ENCODE results near the gene HDAC11. TPM values are rescaled to one million over a fixed set of nuclear protein-coding genes. Genes with fewer than 3 reads are reported as not detected.

HDAC11 gene
- polyA plus RNA-seq, 1 donor (not counting 4 experiments of a cell fraction or from before 2014, with no cell fraction given) = 12.6 TPM

GRCh38 chr3:13519006-13519791, 39.1 kb downstream of the HDAC11 start:
- no peaks in the 10 kb centered on the region for H3K79me2 ChIP-seq (ENCODE audit: control insufficient read depth, insufficient read depth, low read length)
- H3K9me3 ChIP-seq (ENCODE audit: control insufficient read depth, low read depth, low read length) = no peaks in the 10 kb centered on the region
- H3K4me1 ChIP-seq (ENCODE audit: control insufficient read depth, extremely low read depth, insufficient read depth, low read length) = peaks cover 13% of the 10 kb centered on the region
- no peak overlapping the region for H2AFZ ChIP-seq (ENCODE audit: control insufficient read depth, low read length)
- dilution Hi-C loops (cut with MboI; ENCODE audit: extremely low pct_ligation_motif_present, low sequenced_read_pairs) = loop anchor here (10.0 kb wide), 1 partner anchor 126 kb away; no protein-coding TSS in a partner anchor
- no peaks in the 10 kb centered on the region for H4K20me1 ChIP-seq (ENCODE audit: control insufficient read depth, extremely low read depth, insufficient read depth, low read length)
- H3K27ac ChIP-seq (ENCODE audit: control insufficient read depth, insufficient read depth, low read length) = no peak overlapping the region
- no peak overlapping the region for H3K9ac ChIP-seq (ENCODE audit: control insufficient read depth, extremely low read depth, insufficient read depth, low read length)
- DNase-seq (ENCODE audit: low read depth, low spot score) = no peak
- H3K4me3 ChIP-seq (ENCODE audit: control insufficient read depth in 2 of 3, extremely low read depth in 1 of 3, insufficient read depth in 2 of 3, low read depth in 1 of 3, low read length in 3 of 3) = no peak overlapping the region
- no peaks in the 10 kb centered on the region for H3K36me3 ChIP-seq (ENCODE audit: control insufficient read depth in 2 of 2, extremely low read depth in 1 of 2, insufficient read depth in 2 of 2, low read length in 2 of 2)
- no peak for FAIRE-seq
- no peaks in the 10 kb centered on the region for H3K27me3 ChIP-seq (ENCODE audit: control insufficient read depth, extremely low read depth, insufficient read depth, low read length)
- TF ChIP-seq, protein P1, sequence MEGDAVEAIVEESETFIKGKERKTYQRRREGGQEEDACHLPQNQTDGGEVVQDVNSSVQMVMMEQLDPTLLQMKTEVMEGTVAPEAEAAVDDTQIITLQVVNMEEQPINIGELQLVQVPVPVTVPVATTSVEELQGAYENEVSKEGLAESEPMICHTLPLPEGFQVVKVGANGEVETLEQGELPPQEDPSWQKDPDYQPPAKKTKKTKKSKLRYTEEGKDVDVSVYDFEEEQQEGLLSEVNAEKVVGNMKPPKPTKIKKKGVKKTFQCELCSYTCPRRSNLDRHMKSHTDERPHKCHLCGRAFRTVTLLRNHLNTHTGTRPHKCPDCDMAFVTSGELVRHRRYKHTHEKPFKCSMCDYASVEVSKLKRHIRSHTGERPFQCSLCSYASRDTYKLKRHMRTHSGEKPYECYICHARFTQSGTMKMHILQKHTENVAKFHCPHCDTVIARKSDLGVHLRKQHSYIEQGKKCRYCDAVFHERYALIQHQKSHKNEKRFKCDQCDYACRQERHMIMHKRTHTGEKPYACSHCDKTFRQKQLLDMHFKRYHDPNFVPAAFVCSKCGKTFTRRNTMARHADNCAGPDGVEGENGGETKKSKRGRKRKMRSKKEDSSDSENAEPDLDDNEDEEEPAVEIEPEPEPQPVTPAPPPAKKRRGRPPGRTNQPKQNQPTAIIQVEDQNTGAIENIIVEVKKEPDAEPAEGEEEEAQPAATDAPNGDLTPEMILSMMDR (optimal IDR thresholded peaks at IDR 0.05 in 1 of 3, IDR thresholded peaks at IDR 0.05 in 1 of 3, conservative IDR thresholded peaks at IDR 0.05 in 1 of 3; ENCODE audit: extremely low read depth in 1 of 3, insufficient read depth in 2 of 3, low read length in 3 of 3) = no peak
- TF ChIP-seq EZH2 (IDR thresholded peaks at IDR 0.05; ENCODE audit: low read length) = no peak
- no peak overlapping the region for H3K4me2 ChIP-seq (ENCODE audit: control insufficient read depth, extremely low read depth, insufficient read depth, low read depth, low read length)
- no peaks in the 10 kb centered on the region for H3K9me1 ChIP-seq (ENCODE audit: control insufficient read depth, extremely low read depth, insufficient read depth, low read length)

DNA sequence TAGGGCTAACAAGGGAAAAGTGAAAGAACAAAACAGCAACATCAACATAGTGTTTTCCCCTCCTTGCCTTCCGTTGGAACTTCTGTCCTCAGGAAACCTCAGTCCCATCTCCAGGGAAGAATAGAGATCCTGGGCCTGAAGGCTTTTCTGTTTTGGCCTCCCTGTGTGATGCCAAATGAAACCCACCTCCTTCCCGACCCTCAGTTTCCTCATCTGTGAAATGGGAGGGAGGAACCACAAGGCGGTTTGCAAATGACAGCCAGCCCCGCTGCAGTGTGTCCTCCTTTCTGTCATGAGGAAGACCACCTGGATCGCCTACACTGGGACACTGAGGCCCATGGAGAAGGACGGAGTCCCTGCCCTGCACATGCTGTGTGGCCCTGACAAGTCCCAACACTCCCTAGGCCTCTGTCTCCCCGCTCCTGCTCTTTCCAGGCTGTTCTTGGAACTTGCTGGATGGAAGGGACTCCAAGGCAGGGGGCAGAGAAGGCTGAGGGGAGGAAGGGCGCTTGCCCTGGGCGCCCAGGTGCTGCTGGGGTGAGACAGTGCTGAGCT, 40.3 kb downstream of the HDAC11 start:
- no peak overlapping the region for H3K27ac ChIP-seq (ENCODE audit: control insufficient read depth, insufficient read depth, low read length)
- no peaks in the 10 kb centered on the region for H3K9me3 ChIP-seq (ENCODE audit: control insufficient read depth, low read depth, low read length)
- no peaks in the 10 kb centered on the region for H4K20me1 ChIP-seq (ENCODE audit: control insufficient read depth, extremely low read depth, insufficient read depth, low read length)
- H3K4me1 ChIP-seq (ENCODE audit: control insufficient read depth, extremely low read depth, insufficient read depth, low read length) = peaks cover 1% of the 10 kb centered on the region
- no peak for FAIRE-seq
- H3K4me2 ChIP-seq (ENCODE audit: control insufficient read depth, extremely low read depth, insufficient read depth, low read depth, low read length) = no peak overlapping the region
- H3K79me2 ChIP-seq (ENCODE audit: control insufficient read depth, insufficient read depth, low read length) = no peaks in the 10 kb centered on the region
- no peaks in the 10 kb centered on the region for H3K27me3 ChIP-seq (ENCODE audit: control insufficient read depth, extremely low read depth, insufficient read depth, low read length)
- no peak overlapping the region for H3K4me3 ChIP-seq (ENCODE audit: control insufficient read depth in 2 of 3, extremely low read depth in 1 of 3, insufficient read depth in 2 of 3, low read depth in 1 of 3, low read length in 3 of 3)
- no peak overlapping the region for H3K9ac ChIP-seq (ENCODE audit: control insufficient read depth, extremely low read depth, insufficient read depth, low read length)
- TF ChIP-seq, protein P1 (optimal IDR thresholded peaks at IDR 0.05 in 1 of 3, IDR thresholded peaks at IDR 0.05 in 1 of 3, conservative IDR thresholded peaks at IDR 0.05 in 1 of 3; ENCODE audit: extremely low read depth in 1 of 3, insufficient read depth in 2 of 3, low read length in 3 of 3) = no peak
- no peak for TF ChIP-seq EZH2 (IDR thresholded peaks at IDR 0.05; ENCODE audit: low read length)
- no peak for DNase-seq (ENCODE audit: low read depth, low spot score)
- H2AFZ ChIP-seq (ENCODE audit: control insufficient read depth, low read length) = no peak overlapping the region
- no peaks in the 10 kb centered on the region for H3K9me1 ChIP-seq (ENCODE audit: control insufficient read depth, extremely low read depth, insufficient read depth, low read length)
- H3K36me3 ChIP-seq (ENCODE audit: control insufficient read depth in 2 of 2, extremely low read depth in 1 of 2, insufficient read depth in 2 of 2, low read length in 2 of 2) = no peaks in the 10 kb centered on the region
- dilution Hi-C loops (cut with MboI; ENCODE audit: extremely low pct_ligation_motif_present, low sequenced_read_pairs) = no loop called here
